PFSK-1 (cell line): ENCODE results near the gene SCFD1.

Experiments used
- FOXP2 ChIP-seq: optimal IDR thresholded peaks from 2 replicates; pipeline ENCODE3; 2011; ENCODE audit warnings: borderline replicate concordance, control low read depth, inconsistent platforms; ENCODE audit not compliant: insufficient read depth; ENCODE audit errors: extremely low read length, extremely low read depth
- POLR2AphosphoS5 ChIP-seq: IDR thresholded peaks from 2 replicates; pipeline ENCODE4 v1.6.1; 2012; ENCODE audit warnings: low read depth, mild to moderate bottlenecking, control low read depth, low read length, moderate library complexity
- SIN3A ChIP-seq: IDR thresholded peaks from 2 replicates; pipeline ENCODE4 v1.6.1; 2012; ENCODE audit warnings: mild to moderate bottlenecking, low read length, moderate library complexity, borderline replicate concordance; ENCODE audit not compliant: insufficient read depth
- TAF1 ChIP-seq: IDR thresholded peaks from 2 replicates; pipeline ENCODE4 v1.6.1; 2012; ENCODE audit warnings: low read length, control low read depth, borderline replicate concordance; ENCODE audit not compliant: insufficient read depth
- TF ChIP-seq, protein P1 (sequence below), 2 experiments: IDR thresholded peaks; 2 replicates each; pipeline versions ENCODE4 v1.6.1 to v1.8.0; 2011 to 2012; ENCODE audit warnings: low read depth in 2 of 2, low read length in 2 of 2, control low read depth in 1 of 2, inconsistent platforms in 1 of 2, mild to moderate bottlenecking in 1 of 2, moderate library complexity in 1 of 2; ENCODE audit not compliant: insufficient read depth in 1 of 2

Gene SCFD1

GRCh38 chr14:30657050-30657449 lies 34.9 kb downstream of the SCFD1 start:
- TF ChIP-seq SIN3A, result no peak
- TF ChIP-seq, protein P1, sequence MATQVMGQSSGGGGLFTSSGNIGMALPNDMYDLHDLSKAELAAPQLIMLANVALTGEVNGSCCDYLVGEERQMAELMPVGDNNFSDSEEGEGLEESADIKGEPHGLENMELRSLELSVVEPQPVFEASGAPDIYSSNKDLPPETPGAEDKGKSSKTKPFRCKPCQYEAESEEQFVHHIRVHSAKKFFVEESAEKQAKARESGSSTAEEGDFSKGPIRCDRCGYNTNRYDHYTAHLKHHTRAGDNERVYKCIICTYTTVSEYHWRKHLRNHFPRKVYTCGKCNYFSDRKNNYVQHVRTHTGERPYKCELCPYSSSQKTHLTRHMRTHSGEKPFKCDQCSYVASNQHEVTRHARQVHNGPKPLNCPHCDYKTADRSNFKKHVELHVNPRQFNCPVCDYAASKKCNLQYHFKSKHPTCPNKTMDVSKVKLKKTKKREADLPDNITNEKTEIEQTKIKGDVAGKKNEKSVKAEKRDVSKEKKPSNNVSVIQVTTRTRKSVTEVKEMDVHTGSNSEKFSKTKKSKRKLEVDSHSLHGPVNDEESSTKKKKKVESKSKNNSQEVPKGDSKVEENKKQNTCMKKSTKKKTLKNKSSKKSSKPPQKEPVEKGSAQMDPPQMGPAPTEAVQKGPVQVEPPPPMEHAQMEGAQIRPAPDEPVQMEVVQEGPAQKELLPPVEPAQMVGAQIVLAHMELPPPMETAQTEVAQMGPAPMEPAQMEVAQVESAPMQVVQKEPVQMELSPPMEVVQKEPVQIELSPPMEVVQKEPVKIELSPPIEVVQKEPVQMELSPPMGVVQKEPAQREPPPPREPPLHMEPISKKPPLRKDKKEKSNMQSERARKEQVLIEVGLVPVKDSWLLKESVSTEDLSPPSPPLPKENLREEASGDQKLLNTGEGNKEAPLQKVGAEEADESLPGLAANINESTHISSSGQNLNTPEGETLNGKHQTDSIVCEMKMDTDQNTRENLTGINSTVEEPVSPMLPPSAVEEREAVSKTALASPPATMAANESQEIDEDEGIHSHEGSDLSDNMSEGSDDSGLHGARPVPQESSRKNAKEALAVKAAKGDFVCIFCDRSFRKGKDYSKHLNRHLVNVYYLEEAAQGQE (IDR thresholded peaks at IDR 0.05; ENCODE audit: insufficient read depth in 1 of 2, low read depth in 2 of 2, low read length in 2 of 2), result no peak
- TF ChIP-seq TAF1, result no peak
- no peak for TF ChIP-seq FOXP2
- no peak for TF ChIP-seq POLR2AphosphoS5

GRCh38 chr14:30657606-30658163 lies 35.6 kb downstream of the SCFD1 start:
- TF ChIP-seq FOXP2, result no peak
- TF ChIP-seq POLR2AphosphoS5, result no peak
- no peak for TF ChIP-seq SIN3A
- TF ChIP-seq TAF1, result no peak
- TF ChIP-seq, protein P1 (IDR thresholded peaks at IDR 0.05; ENCODE audit: insufficient read depth in 1 of 2, low read depth in 2 of 2, low read length in 2 of 2), result no peak

DNA sequence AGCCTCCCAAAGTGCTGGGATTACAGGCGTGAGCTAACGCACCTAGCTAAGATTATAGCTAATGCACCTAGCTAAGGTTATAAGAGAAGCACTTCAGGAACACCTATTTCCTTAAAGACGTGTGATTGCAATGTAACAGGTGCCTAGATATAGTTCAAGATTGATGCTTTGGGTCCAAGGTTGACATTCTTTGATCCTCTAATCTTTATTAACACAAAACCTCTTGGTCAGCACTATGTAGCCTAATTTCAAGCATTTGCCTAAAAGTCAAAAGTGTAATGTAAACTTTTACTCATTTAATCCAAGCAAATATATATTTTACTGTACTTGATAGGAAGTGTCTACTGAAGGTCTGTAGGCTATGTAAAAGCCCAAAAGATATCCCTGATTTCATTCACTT lies 36.5 kb downstream of the SCFD1 start:
- TF ChIP-seq FOXP2 (no peak), TAF1 (no peak), POLR2AphosphoS5 (no peak), SIN3A (no peak)
- TF ChIP-seq, protein P1 (IDR thresholded peaks at IDR 0.05; ENCODE audit: insufficient read depth in 1 of 2, low read depth in 2 of 2, low read length in 2 of 2), result no peak

- TF ChIP-seq SIN3A, result no peak
- TF ChIP-seq, protein P1 (IDR thresholded peaks at IDR 0.05; ENCODE audit: insufficient read depth in 1 of 2, low read depth in 2 of 2, low read length in 2 of 2), result no peak
- TF ChIP-seq TAF1, result no peak
- TF ChIP-seq FOXP2, result no peak
- TF ChIP-seq POLR2AphosphoS5, result no peak
Measured at GRCh38 chr14:30669594-30669993, 47.5 kb downstream of the SCFD1 start.

GRCh38 chr14:30673071-30673470 lies 51.0 kb downstream of the SCFD1 start:
- TF ChIP-seq, protein P1 (IDR thresholded peaks at IDR 0.05; ENCODE audit: insufficient read depth in 1 of 2, low read depth in 2 of 2, low read length in 2 of 2), result no peak
